Keratinocyte (primary cell): Measurements from ENCODE around the gene NOS1AP. TPM values are rescaled to one million over a fixed set of nuclear protein-coding genes. Genes with fewer than 3 reads are reported as not detected.

Source experiments
- DNase-seq: peaks from one replicate; pipeline ENCODE4 v3.0.0-alpha.2; 2011; ENCODE audit warnings: low read depth, missing footprints, low spot score
- FAIRE-seq: peaks from 2 replicates; lab custom pipeline; 2011; peaks lifted over from hg19 to GRCh38; lab: Jason Lieb, UNC
- H2AFZ ChIP-seq: 2 replicates; pipeline ENCODE4 v1.6.0; 2012; ENCODE audit warnings: low read length, control low read depth, inconsistent platforms; ENCODE audit not compliant: control insufficient read depth
- H3K27ac ChIP-seq: 2 replicates; pipeline ENCODE4 v1.5.1; 2011; ENCODE audit warnings: low read length; ENCODE audit not compliant: control insufficient read depth, insufficient read depth
- H3K27me3 ChIP-seq: 3 replicates; pipeline ENCODE4 v1.6.0; 2011; ENCODE audit warnings: low read length; ENCODE audit not compliant: control insufficient read depth, insufficient read depth; ENCODE audit errors: extremely low read depth
- H3K36me3 ChIP-seq, 2 experiments: 2 replicates in 1 of 2; 3 replicates in 1 of 2; pipeline ENCODE4 v1.5.1; 2011; ENCODE audit warnings: low read length in 2 of 2, mild to moderate bottlenecking in 1 of 2; ENCODE audit not compliant: control insufficient read depth in 2 of 2, insufficient read depth in 2 of 2; ENCODE audit errors: extremely low read depth in 1 of 2
- H3K4me1 ChIP-seq: 3 replicates; pipeline ENCODE4 v1.5.1; 2011; ENCODE audit warnings: low read length; ENCODE audit not compliant: control insufficient read depth, insufficient read depth; ENCODE audit errors: extremely low read depth
- H3K4me2 ChIP-seq: 3 replicates; pipeline ENCODE4 v1.6.0; 2011; ENCODE audit warnings: low read depth, low read length; ENCODE audit not compliant: control insufficient read depth, insufficient read depth; ENCODE audit errors: extremely low read depth
- H3K4me3 ChIP-seq, 3 experiments: fragments of 200-600 bp in 1 of 3; sonication (generic) in 1 of 3; 2 replicates in 2 of 3; 3 replicates in 1 of 3; pipeline ENCODE4 v1.5.1; 2011 to 2016; ENCODE audit warnings: low read length in 3 of 3, mild to moderate bottlenecking in 3 of 3, control low read depth in 2 of 3, inconsistent platforms in 1 of 3, low read depth in 1 of 3, mixed read lengths in 1 of 3, mixed run types in 1 of 3, moderate library complexity in 1 of 3; ENCODE audit not compliant: control insufficient read depth in 2 of 3, insufficient read depth in 2 of 3; ENCODE audit errors: extremely low read depth in 1 of 3
- H3K79me2 ChIP-seq: 2 replicates; pipeline ENCODE4 v1.6.0; 2012; ENCODE audit warnings: low read length; ENCODE audit not compliant: control insufficient read depth, insufficient read depth
- H3K9ac ChIP-seq: 3 replicates; pipeline ENCODE4 v1.6.0; 2011; ENCODE audit warnings: low read length; ENCODE audit not compliant: control insufficient read depth, insufficient read depth; ENCODE audit errors: extremely low read depth
- H3K9me1 ChIP-seq: 3 replicates; pipeline ENCODE4 v1.6.0; 2011; ENCODE audit warnings: low read length; ENCODE audit not compliant: control insufficient read depth, insufficient read depth; ENCODE audit errors: extremely low read depth
- H3K9me3 ChIP-seq: 2 replicates; pipeline ENCODE4 v1.5.1; 2012; ENCODE audit warnings: low read depth, low read length; ENCODE audit not compliant: control insufficient read depth
- H4K20me1 ChIP-seq: 3 replicates; pipeline ENCODE4 v1.6.0; 2011; ENCODE audit warnings: low read length; ENCODE audit not compliant: control insufficient read depth, insufficient read depth; ENCODE audit errors: extremely low read depth
- EZH2 ChIP-seq: IDR thresholded peaks from one replicate; pipeline ENCODE4 v1.6.1; 2012; ENCODE audit warnings: inconsistent platforms, mild to moderate bottlenecking, low read length, moderate library complexity
- dilution Hi-C: fragments of 300-500 bp; cut with MboI; formaldehyde crosslinking; loops from one replicate; pipeline ENCODE4 v1.7.0; 2020; ENCODE audit warnings: low sequenced_read_pairs; ENCODE audit not compliant: extremely low pct_ligation_motif_present
- polyA plus RNA-seq, 5 experiments: library from polyadenylated mRNA; depleted of rRNA in 3 of 5; stranded (reverse) in 3 of 5; stranded (forward) in 1 of 5; unstranded in 1 of 5; fragments of >200 nt; gene quantifications; 1 replicate in 1 of 5; 2 replicates in 3 of 5; 3 replicates in 1 of 5; pipeline versions ENCODE4 v1.2.1 to v1.2.3, GENCODE V29; 2011 to 2012; ENCODE audit warnings: missing spikeins in 2 of 5, low read depth in 1 of 5, low replicate concordance in 1 of 5
- TF ChIP-seq, protein P1 (sequence below), 3 experiments: IDR thresholded peaks in 1 of 3; conservative IDR thresholded peaks in 1 of 3; optimal IDR thresholded peaks in 1 of 3; 2 replicates in 2 of 3; 3 replicates in 1 of 3; pipeline versions ENCODE3 to v1.5.1; 2011; ENCODE audit warnings: low read length in 3 of 3, mild to moderate bottlenecking in 3 of 3, moderate library complexity in 2 of 3, control low read depth in 1 of 3, inconsistent platforms in 1 of 3; ENCODE audit not compliant: insufficient read depth in 2 of 3; ENCODE audit errors: extremely low read depth in 1 of 3

NOS1AP gene
- polyA plus RNA-seq, 1 donor (not counting 4 experiments of a cell fraction or from before 2014, with no cell fraction given) = not detected

DNA sequence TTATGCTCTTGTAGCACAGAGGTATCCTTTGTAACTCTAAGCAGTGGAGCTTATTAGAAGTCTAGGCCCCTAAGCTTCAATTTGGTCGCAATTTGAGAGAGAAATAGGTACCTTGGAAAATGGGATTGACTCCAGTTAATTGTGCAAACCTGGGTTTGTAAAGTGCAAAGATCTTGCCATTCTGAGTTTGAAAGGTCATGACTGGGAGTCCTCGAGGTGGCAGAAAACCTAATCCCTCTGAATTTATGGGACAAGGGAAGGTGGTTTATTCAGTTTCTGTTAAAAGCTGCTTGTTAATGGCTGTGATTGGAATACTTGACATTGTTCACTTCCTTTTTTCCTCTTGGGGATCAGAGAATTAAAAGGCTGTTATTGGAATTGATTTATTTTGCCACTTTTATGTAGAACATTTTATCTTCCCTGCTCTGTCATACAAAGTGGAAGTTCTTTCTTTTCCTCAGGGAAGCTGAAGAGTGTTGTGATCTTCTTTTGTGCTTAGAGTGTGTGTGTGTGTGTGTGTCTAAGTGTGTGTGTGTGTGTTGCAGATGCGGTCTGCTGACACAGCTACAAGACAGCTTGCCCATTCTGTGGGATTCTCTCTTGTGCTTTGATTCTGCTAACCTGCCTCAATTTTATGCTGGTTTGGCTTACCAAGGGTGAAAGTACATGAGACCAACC is 162.7 kb downstream of the NOS1AP start:
- DNase-seq (no peak), FAIRE-seq (no peak)
- Histone ChIP-seq H2AFZ (no peak overlapping the region), H3K27me3 (peaks cover 4% of the 10 kb centered on the region), H3K36me3 (no peaks in the 10 kb centered on the region), H3K4me1 (no peaks in the 10 kb centered on the region), H3K4me3 (no peak overlapping the region), H3K79me2 (no peaks in the 10 kb centered on the region), H3K27ac (no peak overlapping the region), H3K9ac (no peak overlapping the region), H3K4me2 (no peak overlapping the region), H3K9me3 (no peaks in the 10 kb centered on the region), H3K9me1 (no peaks in the 10 kb centered on the region), H4K20me1 (no peaks in the 10 kb centered on the region)
- TF ChIP-seq, protein P1, sequence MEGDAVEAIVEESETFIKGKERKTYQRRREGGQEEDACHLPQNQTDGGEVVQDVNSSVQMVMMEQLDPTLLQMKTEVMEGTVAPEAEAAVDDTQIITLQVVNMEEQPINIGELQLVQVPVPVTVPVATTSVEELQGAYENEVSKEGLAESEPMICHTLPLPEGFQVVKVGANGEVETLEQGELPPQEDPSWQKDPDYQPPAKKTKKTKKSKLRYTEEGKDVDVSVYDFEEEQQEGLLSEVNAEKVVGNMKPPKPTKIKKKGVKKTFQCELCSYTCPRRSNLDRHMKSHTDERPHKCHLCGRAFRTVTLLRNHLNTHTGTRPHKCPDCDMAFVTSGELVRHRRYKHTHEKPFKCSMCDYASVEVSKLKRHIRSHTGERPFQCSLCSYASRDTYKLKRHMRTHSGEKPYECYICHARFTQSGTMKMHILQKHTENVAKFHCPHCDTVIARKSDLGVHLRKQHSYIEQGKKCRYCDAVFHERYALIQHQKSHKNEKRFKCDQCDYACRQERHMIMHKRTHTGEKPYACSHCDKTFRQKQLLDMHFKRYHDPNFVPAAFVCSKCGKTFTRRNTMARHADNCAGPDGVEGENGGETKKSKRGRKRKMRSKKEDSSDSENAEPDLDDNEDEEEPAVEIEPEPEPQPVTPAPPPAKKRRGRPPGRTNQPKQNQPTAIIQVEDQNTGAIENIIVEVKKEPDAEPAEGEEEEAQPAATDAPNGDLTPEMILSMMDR (optimal IDR thresholded peaks at IDR 0.05 in 1 of 3, IDR thresholded peaks at IDR 0.05 in 1 of 3, conservative IDR thresholded peaks at IDR 0.05 in 1 of 3; ENCODE audit: extremely low read depth in 1 of 3, insufficient read depth in 2 of 3, low read length in 3 of 3) = no peak
- TF ChIP-seq EZH2 = no peak
- dilution Hi-C loops = no loop called here

DNA sequence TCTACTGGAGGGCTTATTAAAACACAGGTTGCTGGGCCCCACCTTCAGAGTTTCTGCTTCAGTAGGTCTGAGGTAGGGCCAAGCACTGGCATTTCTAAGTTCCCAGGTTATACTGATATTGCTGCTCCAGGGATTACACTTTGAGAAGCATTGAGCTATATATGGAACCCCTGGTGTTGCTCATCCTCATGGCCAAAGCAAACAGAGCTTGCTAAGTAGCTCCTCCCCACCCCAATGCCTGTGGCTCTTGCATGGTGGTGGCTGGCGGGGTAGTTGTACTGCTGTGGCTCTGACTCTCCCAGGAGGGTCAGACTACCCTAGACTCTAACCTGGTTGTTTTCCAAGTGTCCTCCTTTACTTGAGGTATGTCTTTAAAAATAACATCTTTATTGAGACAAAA is 163.6 kb downstream of the NOS1AP start:
- H3K27ac ChIP-seq = no peak overlapping the region
- no peaks in the 10 kb centered on the region for H3K9me3 ChIP-seq
- no peaks in the 10 kb centered on the region for H3K4me1 ChIP-seq
- no peak for FAIRE-seq
- H3K4me2 ChIP-seq = no peak overlapping the region
- H3K36me3 ChIP-seq = no peaks in the 10 kb centered on the region
- DNase-seq = no peak
- dilution Hi-C loops = no loop called here
- H3K9ac ChIP-seq = no peak overlapping the region
- no peaks in the 10 kb centered on the region for H3K79me2 ChIP-seq
- H2AFZ ChIP-seq = no peak overlapping the region
- H3K4me3 ChIP-seq = no peak overlapping the region
- TF ChIP-seq EZH2 = no peak
- TF ChIP-seq, protein P1 (optimal IDR thresholded peaks at IDR 0.05 in 1 of 3, IDR thresholded peaks at IDR 0.05 in 1 of 3, conservative IDR thresholded peaks at IDR 0.05 in 1 of 3; ENCODE audit: extremely low read depth in 1 of 3, insufficient read depth in 2 of 3, low read length in 3 of 3) = no peak
- no peaks in the 10 kb centered on the region for H3K9me1 ChIP-seq
- peaks cover 4% of the 10 kb centered on the region for H3K27me3 ChIP-seq
- no peaks in the 10 kb centered on the region for H4K20me1 ChIP-seq
